GM21529 (cell line): ENCODE data around the gene ARHGEF26.

Experiments
- ATAC-seq: cut with Tn5 transposase; IDR thresholded peaks from one replicate; pipeline ENCODE4 v1.9.1; 2021; ENCODE audit not compliant: unreplicated experiment

Gene ARHGEF26

GRCh38 chr3:154193000-154193615, 71.9 kb downstream of the ARHGEF26 start:
- ATAC-seq, result no peak

- ATAC-seq, result no peak
Observed at GRCh38 chr3:154194877-154195276, 73.7 kb downstream of the ARHGEF26 start.

- ATAC-seq, result no peak
Observed at GRCh38 chr3:154195620-154196356, 74.6 kb downstream of the ARHGEF26 start.

GRCh38 chr3:154197751-154198150, 76.6 kb downstream of the ARHGEF26 start:
- ATAC-seq, result no peak

GRCh38 chr3:154209499-154209898, 88.3 kb downstream of the ARHGEF26 start:
- ATAC-seq, result no peak

- ATAC-seq, result no peak
Observed at GRCh38 chr3:154210986-154211385, 89.8 kb downstream of the ARHGEF26 start.

- no peak for ATAC-seq
Observed at GRCh38 chr3:154214306-154214705, 93.1 kb downstream of the ARHGEF26 start.

- no peak for ATAC-seq
Observed at GRCh38 chr3:154217671-154218070, 96.5 kb downstream of the ARHGEF26 start.

GRCh38 chr3:154218728-154219127, 97.5 kb downstream of the ARHGEF26 start:
- no peak for ATAC-seq

GRCh38 chr3:154220462-154220861, 99.3 kb downstream of the ARHGEF26 start:
- ATAC-seq, result no peak

- ATAC-seq, result no peak
Observed at GRCh38 chr3:154223519-154223918, 102.3 kb downstream of the ARHGEF26 start.

- ATAC-seq, result no peak
Observed at GRCh38 chr3:154224366-154224765, 103.2 kb downstream of the ARHGEF26 start.

GRCh38 chr3:154224866-154225265, 103.7 kb downstream of the ARHGEF26 start:
- ATAC-seq, result no peak

- ATAC-seq, result no peak
Observed at GRCh38 chr3:154225536-154225935, 104.3 kb downstream of the ARHGEF26 start.

GRCh38 chr3:154227531-154227930, 106.3 kb downstream of the ARHGEF26 start:
- ATAC-seq, result no peak

GRCh38 chr3:154228561-154229216, 107.5 kb downstream of the ARHGEF26 start:
- no peak for ATAC-seq

- ATAC-seq, result no peak
Observed at GRCh38 chr3:154229217-154229590, 108.0 kb downstream of the ARHGEF26 start.

GRCh38 chr3:154235330-154235729, 114.1 kb downstream of the ARHGEF26 start:
- no peak for ATAC-seq

GRCh38 chr3:154236331-154236730, 115.1 kb downstream of the ARHGEF26 start:
- no peak for ATAC-seq

- no peak for ATAC-seq
Observed at GRCh38 chr3:154240235-154240634, 119.0 kb downstream of the ARHGEF26 start.

- no peak for ATAC-seq
Observed at GRCh38 chr3:154241496-154241895, 120.3 kb downstream of the ARHGEF26 start.

- no peak for ATAC-seq
Observed at GRCh38 chr3:154242766-154243165, 121.6 kb downstream of the ARHGEF26 start.
